GM12874 (cell line): ENCODE data around the gene KCNJ3.

Source experiments
- TF ChIP-seq, protein P1 (sequence below): IDR thresholded peaks from 2 replicates; pipeline ENCODE4 v1.5.1; 2011; ENCODE audit warnings: low read depth, mild to moderate bottlenecking, control low read depth, low read length, moderate library complexity; ENCODE audit not compliant: insufficient read depth

Gene KCNJ3, protein sequence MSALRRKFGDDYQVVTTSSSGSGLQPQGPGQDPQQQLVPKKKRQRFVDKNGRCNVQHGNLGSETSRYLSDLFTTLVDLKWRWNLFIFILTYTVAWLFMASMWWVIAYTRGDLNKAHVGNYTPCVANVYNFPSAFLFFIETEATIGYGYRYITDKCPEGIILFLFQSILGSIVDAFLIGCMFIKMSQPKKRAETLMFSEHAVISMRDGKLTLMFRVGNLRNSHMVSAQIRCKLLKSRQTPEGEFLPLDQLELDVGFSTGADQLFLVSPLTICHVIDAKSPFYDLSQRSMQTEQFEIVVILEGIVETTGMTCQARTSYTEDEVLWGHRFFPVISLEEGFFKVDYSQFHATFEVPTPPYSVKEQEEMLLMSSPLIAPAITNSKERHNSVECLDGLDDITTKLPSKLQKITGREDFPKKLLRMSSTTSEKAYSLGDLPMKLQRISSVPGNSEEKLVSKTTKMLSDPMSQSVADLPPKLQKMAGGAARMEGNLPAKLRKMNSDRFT

GRCh38 chr2:154698296-154698720 lies at the start of gene KCNJ3:
KCNJ3 (plus strand) TSS chr2:154698695; CDS start chr2:154698776, 81 bp downstream.
- TF ChIP-seq, protein P1, sequence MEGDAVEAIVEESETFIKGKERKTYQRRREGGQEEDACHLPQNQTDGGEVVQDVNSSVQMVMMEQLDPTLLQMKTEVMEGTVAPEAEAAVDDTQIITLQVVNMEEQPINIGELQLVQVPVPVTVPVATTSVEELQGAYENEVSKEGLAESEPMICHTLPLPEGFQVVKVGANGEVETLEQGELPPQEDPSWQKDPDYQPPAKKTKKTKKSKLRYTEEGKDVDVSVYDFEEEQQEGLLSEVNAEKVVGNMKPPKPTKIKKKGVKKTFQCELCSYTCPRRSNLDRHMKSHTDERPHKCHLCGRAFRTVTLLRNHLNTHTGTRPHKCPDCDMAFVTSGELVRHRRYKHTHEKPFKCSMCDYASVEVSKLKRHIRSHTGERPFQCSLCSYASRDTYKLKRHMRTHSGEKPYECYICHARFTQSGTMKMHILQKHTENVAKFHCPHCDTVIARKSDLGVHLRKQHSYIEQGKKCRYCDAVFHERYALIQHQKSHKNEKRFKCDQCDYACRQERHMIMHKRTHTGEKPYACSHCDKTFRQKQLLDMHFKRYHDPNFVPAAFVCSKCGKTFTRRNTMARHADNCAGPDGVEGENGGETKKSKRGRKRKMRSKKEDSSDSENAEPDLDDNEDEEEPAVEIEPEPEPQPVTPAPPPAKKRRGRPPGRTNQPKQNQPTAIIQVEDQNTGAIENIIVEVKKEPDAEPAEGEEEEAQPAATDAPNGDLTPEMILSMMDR, result no peak

DNA sequence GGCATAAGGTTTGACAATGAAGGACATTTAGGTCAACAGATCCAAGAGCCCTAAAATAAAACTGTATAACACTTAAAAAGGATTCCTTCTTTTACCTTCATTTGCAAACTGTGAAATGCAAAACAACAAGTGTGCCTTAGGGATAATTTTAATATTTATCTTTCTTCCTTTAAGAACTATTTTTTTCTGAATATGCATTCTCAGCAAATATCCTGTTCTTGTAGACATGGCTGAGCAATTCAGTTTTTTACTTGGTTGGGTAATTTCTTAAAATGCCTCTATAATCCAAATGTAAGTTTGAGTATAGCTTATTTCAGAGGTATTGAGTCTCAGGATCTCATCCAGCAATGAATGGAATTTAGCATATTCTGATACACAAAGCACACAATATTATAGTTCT lies 43.0 kb upstream of the KCNJ3 start:
- TF ChIP-seq, protein P1, result no peak

- TF ChIP-seq, protein P1, result no peak
Measured at GRCh38 chr2:154658854-154659253, 39.6 kb upstream of the KCNJ3 start.

- TF ChIP-seq, protein P1, result no peak
Measured at GRCh38 chr2:154664248-154664647, 34.2 kb upstream of the KCNJ3 start.

DNA sequence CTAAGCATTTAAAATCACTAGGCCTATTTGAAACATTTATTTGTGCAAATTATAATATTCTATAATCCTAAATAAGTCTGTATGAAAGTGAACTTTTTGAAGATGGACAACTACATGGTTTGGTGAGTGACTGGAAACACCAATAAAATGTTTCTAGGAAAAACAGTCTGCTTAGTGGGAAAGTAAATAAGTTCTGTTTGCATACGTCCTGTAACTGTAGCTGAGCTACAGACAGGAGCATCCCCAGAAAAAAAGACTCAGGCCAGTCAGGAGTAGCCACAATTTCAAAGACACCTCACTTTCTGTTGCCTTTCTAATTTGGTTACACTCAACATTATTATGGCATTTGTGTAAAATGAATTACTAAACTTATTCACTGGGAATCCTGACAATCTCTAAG lies 28.4 kb upstream of the KCNJ3 start:
- TF ChIP-seq, protein P1, result no peak

GRCh38 chr2:154673694-154674093 lies 24.8 kb upstream of the KCNJ3 start:
- TF ChIP-seq, protein P1, result no peak

GRCh38 chr2:154677401-154677800 lies 21.1 kb upstream of the KCNJ3 start:
- TF ChIP-seq, protein P1, result no peak
